ENCODE data around the gene SHBG. TPM values are rescaled to one million over a fixed set of nuclear protein-coding genes. Genes with fewer than 3 reads are reported as not detected.
A peak's percentile ranks its signal among the peaks of the same experiment; 100 is the strongest.

SHBG gene, protein sequence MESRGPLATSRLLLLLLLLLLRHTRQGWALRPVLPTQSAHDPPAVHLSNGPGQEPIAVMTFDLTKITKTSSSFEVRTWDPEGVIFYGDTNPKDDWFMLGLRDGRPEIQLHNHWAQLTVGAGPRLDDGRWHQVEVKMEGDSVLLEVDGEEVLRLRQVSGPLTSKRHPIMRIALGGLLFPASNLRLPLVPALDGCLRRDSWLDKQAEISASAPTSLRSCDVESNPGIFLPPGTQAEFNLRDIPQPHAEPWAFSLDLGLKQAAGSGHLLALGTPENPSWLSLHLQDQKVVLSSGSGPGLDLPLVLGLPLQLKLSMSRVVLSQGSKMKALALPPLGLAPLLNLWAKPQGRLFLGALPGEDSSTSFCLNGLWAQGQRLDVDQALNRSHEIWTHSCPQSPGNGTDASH
- total RNA-seq: 0.97 and 1.4 TPM in 2 replicates
- long read RNA-seq: 0 reads

GRCh38 chr17:7629939-7630571, at the start of gene SHBG:
SHBG (plus strand) TSS chr17:7630135; CDS start chr17:7630173, 38 bp downstream.
- peaks cover 8% of the 10 kb centered on the region for H3K36me3 Mint-ChIP-seq (ENCODE audit: unreplicated experiment)
- no peaks in the 10 kb centered on the region for H3K9me3 Mint-ChIP-seq (ENCODE audit: unreplicated experiment)
- DNase-seq (ENCODE audit: extremely low spot score, unreplicated experiment): no peak
- no peaks in the 10 kb centered on the region for H3K27me3 Mint-ChIP-seq (ENCODE audit: unreplicated experiment)
- no peak within 1 kb of the TSS for H3K27ac Mint-ChIP-seq (ENCODE audit: unreplicated experiment)
- no peak within 1 kb of the TSS for H3K4me3 Mint-ChIP-seq (ENCODE audit: unreplicated experiment)
- H3K4me1 Mint-ChIP-seq (ENCODE audit: unreplicated experiment): peaks cover 13% of the 10 kb centered on the region
- TF ChIP-seq, protein P1, sequence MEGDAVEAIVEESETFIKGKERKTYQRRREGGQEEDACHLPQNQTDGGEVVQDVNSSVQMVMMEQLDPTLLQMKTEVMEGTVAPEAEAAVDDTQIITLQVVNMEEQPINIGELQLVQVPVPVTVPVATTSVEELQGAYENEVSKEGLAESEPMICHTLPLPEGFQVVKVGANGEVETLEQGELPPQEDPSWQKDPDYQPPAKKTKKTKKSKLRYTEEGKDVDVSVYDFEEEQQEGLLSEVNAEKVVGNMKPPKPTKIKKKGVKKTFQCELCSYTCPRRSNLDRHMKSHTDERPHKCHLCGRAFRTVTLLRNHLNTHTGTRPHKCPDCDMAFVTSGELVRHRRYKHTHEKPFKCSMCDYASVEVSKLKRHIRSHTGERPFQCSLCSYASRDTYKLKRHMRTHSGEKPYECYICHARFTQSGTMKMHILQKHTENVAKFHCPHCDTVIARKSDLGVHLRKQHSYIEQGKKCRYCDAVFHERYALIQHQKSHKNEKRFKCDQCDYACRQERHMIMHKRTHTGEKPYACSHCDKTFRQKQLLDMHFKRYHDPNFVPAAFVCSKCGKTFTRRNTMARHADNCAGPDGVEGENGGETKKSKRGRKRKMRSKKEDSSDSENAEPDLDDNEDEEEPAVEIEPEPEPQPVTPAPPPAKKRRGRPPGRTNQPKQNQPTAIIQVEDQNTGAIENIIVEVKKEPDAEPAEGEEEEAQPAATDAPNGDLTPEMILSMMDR (IDR thresholded peaks at IDR 0.05): no peak

DNA sequence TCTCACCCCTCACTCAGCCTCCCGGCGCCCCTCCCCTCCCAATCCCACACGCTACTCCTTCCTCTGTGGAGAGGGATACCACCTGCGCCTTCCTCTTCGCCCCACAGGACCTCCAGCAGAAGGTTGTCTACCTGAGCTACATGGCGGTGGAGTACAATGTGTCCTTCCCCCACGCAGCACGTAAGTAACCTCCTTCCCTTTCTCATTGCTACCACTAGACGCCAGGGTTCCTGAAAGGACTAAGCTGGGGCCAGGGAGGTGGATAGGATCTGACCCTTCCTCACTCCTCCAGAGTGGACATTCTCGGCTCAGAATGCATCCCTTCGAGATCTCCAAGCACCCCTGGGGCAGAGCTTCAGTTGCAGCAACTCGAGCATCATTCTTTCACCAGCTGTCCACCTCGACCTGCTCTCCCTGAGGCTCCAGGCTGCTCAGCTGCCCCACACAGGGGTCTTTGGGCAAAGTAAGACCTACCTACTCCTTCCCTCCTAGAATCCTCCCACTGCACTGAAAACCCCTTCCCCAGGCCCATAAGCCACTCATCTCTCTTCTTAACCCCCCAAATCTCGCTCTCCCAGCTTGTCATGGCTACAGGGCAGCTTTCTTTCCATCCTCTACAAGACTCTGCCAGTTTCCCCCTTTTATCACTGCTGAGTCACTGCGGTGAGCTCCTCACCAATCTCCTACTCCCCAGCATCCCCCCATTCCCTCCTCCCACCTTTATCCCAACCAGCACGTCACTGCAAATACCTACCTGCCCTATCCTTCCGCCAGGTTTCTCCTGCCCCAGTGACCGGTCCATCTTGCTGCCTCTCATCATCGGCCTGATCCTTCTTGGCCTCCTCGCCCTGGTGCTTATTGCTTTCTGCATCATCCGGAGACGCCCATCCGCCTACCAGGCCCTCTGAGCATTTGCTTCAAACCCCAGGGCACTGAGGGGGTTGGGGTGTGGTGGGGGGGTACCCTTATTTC, 49.0 kb upstream of the SHBG start:
- TF ChIP-seq, protein P1 (IDR thresholded peaks at IDR 0.05): no peak
- Mint-ChIP-seq H3K4me3 (ENCODE audit: unreplicated experiment) (no peak overlapping the region), H3K27me3 (ENCODE audit: unreplicated experiment) (no peaks in the 10 kb centered on the region), H3K4me1 (ENCODE audit: unreplicated experiment) (peaks cover 61% of the 10 kb centered on the region), H3K36me3 (ENCODE audit: unreplicated experiment) (peaks cover 30% of the 10 kb centered on the region), H3K27ac (ENCODE audit: unreplicated experiment) (peak overlapping the region; percentile 89), H3K9me3 (ENCODE audit: unreplicated experiment) (no peaks in the 10 kb centered on the region)
- no peak for DNase-seq (ENCODE audit: extremely low spot score, unreplicated experiment)

- H3K9me3 Mint-ChIP-seq (ENCODE audit: unreplicated experiment): no peaks in the 10 kb centered on the region
- TF ChIP-seq, protein P1 (IDR thresholded peaks at IDR 0.05): no peak
- no peaks in the 10 kb centered on the region for H3K27me3 Mint-ChIP-seq (ENCODE audit: unreplicated experiment)
- DNase-seq (ENCODE audit: extremely low spot score, unreplicated experiment): no peak
- H3K27ac Mint-ChIP-seq (ENCODE audit: unreplicated experiment): peak overlapping the region; percentile 100
- H3K4me3 Mint-ChIP-seq (ENCODE audit: unreplicated experiment): peak overlapping the region; percentile 96
- peaks cover 58% of the 10 kb centered on the region for H3K4me1 Mint-ChIP-seq (ENCODE audit: unreplicated experiment)
- H3K36me3 Mint-ChIP-seq (ENCODE audit: unreplicated experiment): peaks cover 16% of the 10 kb centered on the region
These were observed 47.3 kb upstream of the SHBG start for GRCh38 chr17:7582396-7583252.

- Mint-ChIP-seq H3K27ac (ENCODE audit: unreplicated experiment) (peak within 1 kb of the TSS; percentile 100), H3K9me3 (ENCODE audit: unreplicated experiment) (no peaks in the 10 kb centered on the region), H3K36me3 (ENCODE audit: unreplicated experiment) (peaks cover 8% of the 10 kb centered on the region), H3K27me3 (ENCODE audit: unreplicated experiment) (no peaks in the 10 kb centered on the region), H3K4me1 (ENCODE audit: unreplicated experiment) (peaks cover 58% of the 10 kb centered on the region), H3K4me3 (ENCODE audit: unreplicated experiment) (peak within 1 kb of the TSS; percentile 96)
- peak; percentile 99 for DNase-seq (ENCODE audit: extremely low spot score, unreplicated experiment)
- TF ChIP-seq, protein P1 (IDR thresholded peaks at IDR 0.05): no peak
These were observed 46.5 kb upstream of the SHBG start, which contains the start of gene MPDU1 for GRCh38 chr17:7583253-7584109. MPDU1 (plus strand) TSS chr17:7583852; CDS start chr17:7583863, 11 bp downstream.

Measured in osteocyte (in vitro differentiated cells).